Measurements from ENCODE around the gene ZNF506. TPM values are rescaled to one million over a fixed set of nuclear protein-coding genes. Genes with fewer than 3 reads are reported as not detected.
A peak's percentile ranks its signal among the peaks of the same experiment; 100 is the strongest.
"Not testable (repeated sequence)": the region's sequence is repeated elsewhere in the genome, so short reads cannot be mapped to it uniquely, and the experiment has no call there.

ZNF506 gene
- 3.4 TPM for polyA plus RNA-seq (2013, experiment 1 of 2; ENCODE audit: insufficient read length)
- polyA plus RNA-seq (2013, experiment 2 of 2; ENCODE audit: insufficient read length), result 3.7 TPM

DNA sequence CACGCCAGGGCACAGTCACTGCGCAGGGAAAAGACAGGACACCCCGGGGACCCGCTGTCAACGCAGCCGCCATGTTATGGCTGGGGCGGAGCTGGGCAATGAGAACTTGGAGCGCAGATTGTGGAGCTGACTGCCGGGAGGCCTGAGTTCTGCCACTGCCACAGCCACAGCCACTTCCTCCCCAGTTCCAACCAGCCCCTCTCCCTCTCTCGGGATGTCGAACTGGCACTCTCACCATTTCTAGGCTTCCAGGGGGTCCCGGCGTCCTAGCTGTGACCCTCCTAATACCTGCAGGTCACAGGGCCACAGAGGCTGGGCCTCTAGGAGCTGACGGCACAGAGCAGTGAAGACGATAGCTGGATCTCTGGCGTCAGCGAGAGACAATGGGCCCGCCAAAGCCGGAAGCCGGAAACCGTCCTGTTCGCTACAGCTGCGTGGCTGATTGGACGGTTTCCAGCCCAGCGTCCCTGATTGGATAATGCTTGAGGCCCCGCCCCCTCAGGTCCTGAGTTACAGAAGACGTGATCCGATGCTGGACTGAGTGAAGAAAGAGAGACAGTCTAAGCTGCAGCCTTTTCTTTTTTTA is at the start of gene ZNF506:
Gene ZNF506, minus strand, starts transcription at position 385 of the 586 bp plus-strand sequence. Its CDS starts 147 bp downstream, at position 238.
- DNase-seq, result peak; percentile 95

DNA sequence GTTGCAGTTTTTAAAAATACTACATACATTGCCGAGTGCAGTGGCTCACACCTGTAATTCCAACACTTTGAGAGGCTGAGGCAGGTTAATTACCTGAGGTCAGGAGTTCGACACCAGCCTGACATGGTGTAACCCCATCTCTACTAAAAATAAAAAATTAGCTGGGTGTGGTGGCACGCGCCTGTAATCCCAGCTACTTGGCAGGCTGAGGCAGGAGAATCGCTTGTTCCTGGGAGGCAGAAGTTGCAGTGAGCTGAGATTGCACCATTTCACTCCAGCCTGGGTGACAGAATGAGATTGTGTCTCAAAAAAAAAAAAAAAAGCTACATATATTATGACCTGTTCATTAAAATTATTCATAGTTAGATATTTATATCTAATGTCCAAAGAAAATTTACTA is 48.5 kb upstream of the ZNF506 start:
- DNase-seq, result not testable (repeated sequence)

DNA sequence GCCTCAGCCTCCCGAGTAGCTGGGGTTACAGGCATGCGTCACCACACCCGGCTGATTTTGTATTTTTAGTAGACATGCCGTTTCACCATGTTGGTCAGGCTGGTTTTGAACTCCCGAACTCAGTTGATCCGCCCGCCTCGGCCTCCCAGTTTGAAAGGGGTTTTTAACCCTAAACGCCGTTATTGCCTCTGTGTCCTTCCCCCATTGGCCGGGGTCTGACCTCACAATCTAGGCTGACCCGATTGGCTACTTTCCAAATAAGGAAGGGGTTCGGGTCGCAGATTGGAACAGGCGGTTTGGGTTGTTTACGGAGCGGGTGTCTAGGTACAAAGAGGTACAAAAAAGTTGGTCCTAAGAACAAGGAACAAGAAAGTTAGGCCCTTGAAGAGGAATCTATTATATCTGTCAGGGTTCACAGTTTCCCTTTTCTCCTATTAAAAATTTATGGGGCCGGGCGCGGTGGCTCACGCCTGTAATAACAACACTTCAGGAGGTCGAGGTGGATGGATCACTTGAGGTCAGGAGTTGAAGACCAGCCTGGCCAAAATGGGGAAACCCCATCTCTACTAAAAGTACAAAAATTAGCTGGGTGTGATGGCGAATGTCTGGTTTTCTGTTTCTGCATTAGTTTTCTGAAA is 45.2 kb upstream of the ZNF506 start:
- peak; percentile 9 for DNase-seq

- DNase-seq, result peak; percentile 96
Observed at GRCh38 chr19:19865750-19866610, 44.4 kb upstream of the ZNF506 start, which contains the start of gene ZNF253. Gene ZNF253, plus strand, starts transcription at chr19:19865882. Its CDS starts 115 bp downstream, at chr19:19865997.

DNA sequence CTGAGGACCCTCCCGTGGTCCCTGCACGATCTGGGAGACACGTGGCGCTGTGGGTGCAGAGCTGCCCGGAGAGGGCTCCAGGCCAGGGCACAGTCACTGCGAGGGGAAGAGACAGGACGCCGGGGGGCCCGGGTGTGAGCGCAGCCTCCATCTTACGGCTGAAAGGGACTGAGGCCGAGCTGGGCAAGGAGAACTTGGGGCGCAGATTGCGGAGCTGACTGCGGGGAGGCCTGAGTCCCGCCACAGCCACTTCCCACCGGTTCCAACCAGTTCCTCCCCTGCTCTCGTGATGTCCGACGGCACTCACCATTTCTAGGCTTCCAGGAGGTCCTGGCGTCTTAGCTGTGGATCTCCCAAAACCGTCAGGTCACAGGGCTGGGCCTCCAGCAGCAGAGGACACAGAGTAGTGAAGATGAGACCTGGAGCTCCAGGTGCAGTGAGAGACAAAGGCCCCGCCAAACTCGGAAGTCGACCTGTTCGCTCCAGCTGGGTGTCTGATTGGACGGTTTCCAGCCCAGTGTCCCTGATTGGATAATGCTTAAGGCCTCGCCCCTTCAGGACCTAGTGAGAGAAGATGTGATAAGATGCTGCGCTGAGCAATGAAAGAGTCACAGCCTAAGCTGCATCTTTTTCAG is 39.3 kb upstream of the ZNF506 start:
- DNase-seq, result no peak

DNA sequence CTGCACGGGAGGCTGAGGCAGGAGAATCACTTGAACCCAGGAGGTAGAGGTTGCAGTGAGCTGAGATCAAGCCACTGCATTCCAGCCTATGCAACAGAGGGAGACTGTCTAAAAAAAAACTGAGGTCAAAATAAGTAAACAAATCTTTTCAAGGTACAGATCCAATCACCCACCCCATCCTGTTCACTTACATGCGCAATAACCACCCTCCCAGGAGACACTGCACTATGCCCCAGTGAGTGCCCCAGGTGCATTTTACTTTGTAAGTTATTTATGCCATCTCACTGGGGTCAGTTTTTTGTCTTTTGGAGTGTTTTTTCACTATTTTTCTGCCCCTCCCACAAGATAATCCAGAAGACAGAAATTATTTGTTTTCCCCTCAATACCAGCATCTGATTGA is 37.2 kb upstream of the ZNF506 start:
- no peak for DNase-seq

DNA sequence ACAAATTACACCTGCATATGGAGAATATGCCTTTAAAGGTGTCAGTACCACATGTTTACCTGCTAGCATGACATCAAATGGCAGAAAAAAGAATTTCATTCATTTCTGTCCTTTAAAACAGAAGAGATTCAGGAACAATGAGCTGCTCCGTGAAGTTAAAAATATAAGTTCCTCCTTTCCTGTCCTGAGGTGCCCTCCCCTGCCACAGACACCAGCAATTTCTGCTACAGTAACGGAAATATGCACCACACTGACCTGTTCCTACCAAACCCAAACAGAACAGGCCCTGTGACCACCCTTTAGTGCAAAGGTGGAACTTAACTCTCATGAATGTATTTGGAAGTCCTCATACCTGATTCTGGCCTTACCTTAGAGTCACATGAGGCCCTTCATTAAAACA is 30.2 kb upstream of the ZNF506 start:
- DNase-seq, result not testable (repeated sequence)

- no peak for DNase-seq
Observed at GRCh38 chr19:19849056-19849455, 27.5 kb upstream of the ZNF506 start.

DNA sequence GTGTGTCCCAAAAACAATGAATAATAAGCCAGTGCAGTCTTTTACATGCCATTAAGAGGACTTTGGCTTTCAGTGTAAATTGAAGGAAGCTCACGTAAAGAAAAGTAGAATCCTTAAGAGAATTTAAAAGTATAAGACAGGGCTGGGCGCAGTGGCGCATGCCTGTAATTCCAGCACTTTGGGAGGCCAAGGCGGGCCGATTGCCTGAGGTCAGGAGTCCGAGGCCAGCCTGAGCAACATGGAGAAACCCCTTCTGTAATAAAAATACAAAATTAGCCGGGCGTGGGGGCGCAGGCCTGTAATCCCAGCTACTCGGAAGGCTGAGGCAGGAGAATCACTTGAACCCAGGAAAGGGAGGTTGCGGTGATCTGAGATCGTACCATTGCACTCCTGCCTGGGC is 26.2 kb upstream of the ZNF506 start:
- DNase-seq, result no peak

DNA sequence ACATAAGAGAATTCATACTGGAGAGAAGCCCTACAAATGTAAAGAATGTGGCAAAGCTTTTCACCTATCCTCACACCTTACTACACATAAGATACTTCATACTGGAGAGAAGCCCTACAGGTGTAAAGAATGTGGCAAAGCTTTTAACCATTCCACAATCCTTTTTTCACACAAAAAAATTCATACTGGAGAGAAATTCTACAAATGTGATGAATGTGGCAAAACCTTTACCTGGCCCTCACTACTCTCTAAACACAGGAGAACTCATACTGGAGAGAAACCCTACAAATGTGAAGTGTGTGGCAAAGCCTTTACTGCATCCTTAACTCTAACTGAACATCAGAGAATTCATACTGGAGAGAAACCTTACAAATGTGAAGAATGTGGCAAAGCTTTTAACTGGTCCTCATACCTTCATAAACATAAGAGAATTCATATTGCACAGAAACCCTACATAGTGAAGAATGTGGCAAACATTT is 14.0 kb upstream of the ZNF506 start:
- DNase-seq, result no peak

GRCh38 chr19:19826875-19827274 is 5.3 kb upstream of the ZNF506 start:
- no peak for DNase-seq

DNA sequence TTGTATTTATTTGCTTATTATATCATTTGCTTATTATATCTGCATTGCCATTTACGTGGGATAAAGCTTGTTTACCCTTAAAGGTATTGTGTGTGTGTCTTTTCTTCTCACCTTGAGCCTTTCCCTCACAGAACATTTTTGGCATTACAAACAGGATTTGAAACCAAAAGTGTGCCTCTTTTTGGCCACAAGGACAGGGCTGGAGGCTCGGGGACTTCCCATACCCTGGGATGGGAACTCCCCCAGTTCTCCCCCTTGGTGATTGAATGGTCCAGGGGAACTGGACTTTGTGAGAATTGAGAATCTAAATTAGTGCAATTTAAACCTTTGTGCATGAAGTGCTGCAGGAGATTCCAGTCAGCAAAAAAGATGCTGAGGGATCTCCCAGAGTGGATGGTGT is 2.4 kb upstream of the ZNF506 start:
- DNase-seq, result no peak

- not testable (repeated sequence) for DNase-seq
Observed at GRCh38 chr19:19821976-19822375, 426 bp upstream of the ZNF506 start.

GRCh38 chr19:19820774-19821320 is 703 bp downstream of the ZNF506 start:
- DNase-seq, result no peak

GRCh38 chr19:19817357-19817756 is 4.2 kb downstream of the ZNF506 start:
- no peak for DNase-seq

- DNase-seq, result no peak
Observed at GRCh38 chr19:19816679-19817078, 4.9 kb downstream of the ZNF506 start.

DNA sequence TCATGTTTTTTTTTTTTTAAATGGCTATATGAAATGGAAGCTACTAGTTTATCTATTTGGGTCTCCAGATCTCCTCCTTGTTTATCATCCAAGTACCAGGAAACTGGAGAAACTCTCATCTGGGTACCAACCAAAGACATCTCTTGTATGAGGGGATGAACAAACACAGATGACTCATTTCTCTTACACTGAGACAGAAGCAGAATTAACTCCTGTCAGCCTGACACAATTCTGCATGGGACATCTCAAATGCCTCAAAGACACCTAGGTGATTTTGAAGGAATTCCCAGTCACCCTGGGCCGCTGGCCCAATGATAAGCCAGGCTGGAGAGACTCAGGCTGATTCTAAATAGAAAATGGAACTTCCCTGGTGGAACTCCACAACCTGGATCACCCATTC is 9.6 kb downstream of the ZNF506 start:
- not testable (repeated sequence) for DNase-seq

- no peak for DNase-seq
Observed at GRCh38 chr19:19805480-19805879, 16.1 kb downstream of the ZNF506 start.

GRCh38 chr19:19788015-19788414 is 33.5 kb downstream of the ZNF506 start:
- DNase-seq, result no peak

GRCh38 chr19:19785476-19785875 is 36.1 kb downstream of the ZNF506 start:
- DNase-seq, result not testable (repeated sequence)

GRCh38 chr19:19782783-19783182 is 38.8 kb downstream of the ZNF506 start:
- DNase-seq, result no peak

- not testable (repeated sequence) for DNase-seq
Observed at GRCh38 chr19:19781791-19782190, 39.8 kb downstream of the ZNF506 start.

Measured in fibroblast of skin of back (primary cell).